ENCODE results near the gene HNF1B. TPM values are rescaled to one million over a fixed set of nuclear protein-coding genes. Genes with fewer than 3 reads are reported as not detected.

The HNF1B gene
- total RNA-seq, 1 experiment from 2014 or later = 2.0 TPM

DNA sequence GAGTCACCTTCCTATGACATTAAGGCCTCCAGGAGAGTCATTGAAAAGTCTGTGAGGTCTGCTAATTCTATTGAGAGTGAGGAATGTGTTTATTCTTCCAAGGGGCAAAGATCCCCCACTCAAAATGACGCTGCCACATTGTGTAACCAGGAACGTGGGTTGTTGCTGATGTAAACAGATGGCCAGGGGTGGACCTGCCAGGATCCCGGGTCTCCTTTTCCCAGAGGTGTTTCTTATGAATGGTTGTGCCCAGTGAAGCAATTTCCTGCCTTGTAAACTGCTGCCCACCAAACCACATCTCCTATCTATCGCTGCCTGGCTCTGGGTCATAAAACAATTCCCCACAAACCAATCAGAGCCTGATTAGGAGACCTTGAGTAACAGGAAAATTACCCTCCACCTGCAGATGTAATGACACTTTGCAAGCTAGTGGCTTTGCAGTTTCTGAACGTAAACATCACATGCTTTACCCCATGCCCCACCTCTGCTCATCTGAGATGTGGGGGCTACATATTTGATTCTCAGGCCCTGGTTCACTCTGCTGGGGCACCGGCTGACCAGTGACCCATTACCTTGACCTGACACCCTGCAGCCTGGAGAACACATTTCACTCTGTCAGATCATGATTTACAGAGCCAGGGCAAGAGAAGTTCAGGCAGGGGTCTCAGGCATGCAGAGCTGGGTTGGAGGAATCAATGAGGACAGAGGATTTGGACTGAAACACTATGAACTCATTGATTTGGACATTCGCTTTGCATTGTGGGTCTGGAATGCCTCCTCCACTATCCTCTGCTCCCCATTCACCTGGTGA lies 68.5 kb downstream of the HNF1B start:
- H3K79me2 ChIP-seq (ENCODE audit: low read length) = no peaks in the 10 kb centered on the region
- H3K4me3 ChIP-seq (ENCODE audit: low read length) = no peak overlapping the region
- H3K36me3 ChIP-seq (ENCODE audit: low read depth, low read length) = no peaks in the 10 kb centered on the region
- no peaks in the 10 kb centered on the region for H3K9me2 ChIP-seq (replicated peaks; ENCODE audit: low read length)
- POLR2A ChIA-PET (ENCODE audit: unreplicated experiment) = no interaction called here
- H3K9me3 ChIP-seq (ENCODE audit: low read length) = no peaks in the 10 kb centered on the region
- no peaks in the 10 kb centered on the region for H3K27me3 ChIP-seq (ENCODE audit: low read length)
- ATAC-seq (no peak), DNase-seq (peak; percentile 3)
- H4K20me1 ChIP-seq (ENCODE audit: low read length) = no peaks in the 10 kb centered on the region
- no TSS peak for BruUV-seq (replicated peaks)
- CTCF ChIA-PET = no interaction called here
- H3K4me1 ChIP-seq (ENCODE audit: insufficient read depth, low read length) = peaks cover 15% of the 10 kb centered on the region
- TF ChIP-seq EZH2phosphoT487 (IDR thresholded peaks at IDR 0.05; ENCODE audit: borderline replicate concordance, low read length) (no peak), CTCF (conservative IDR thresholded peaks at IDR 0.05; ENCODE audit: low read depth, low read length) (no peak), EZH2 (IDR thresholded peaks at IDR 0.05; ENCODE audit: low read length, unreplicated experiment) (no peak)
- H3K27ac ChIP-seq (ENCODE audit: low read length) = no peak overlapping the region
- no peaks in the 10 kb centered on the region for H3F3A ChIP-seq (ENCODE audit: low read length, unreplicated experiment)
- no peak overlapping the region for H3K9ac ChIP-seq (ENCODE audit: low read length)
- no peak overlapping the region for H2AFZ ChIP-seq (ENCODE audit: low read length)
- intact Hi-C loops (cut with micrococcal nuclease) = no loop called here
- no peak overlapping the region for H3K4me2 ChIP-seq (ENCODE audit: low read length)

- CTCF ChIA-PET = no interaction called here
- no peak for DNase-seq
- ATAC-seq = no peak
- Histone ChIP-seq H3K27me3 (ENCODE audit: low read length) (no peaks in the 10 kb centered on the region), H3K9ac (ENCODE audit: low read length) (no peak overlapping the region), H3K4me3 (ENCODE audit: low read length) (no peak overlapping the region), H3K9me3 (ENCODE audit: low read length) (no peaks in the 10 kb centered on the region), H3K79me2 (ENCODE audit: low read length) (no peaks in the 10 kb centered on the region), H3F3A (ENCODE audit: low read length, unreplicated experiment) (no peaks in the 10 kb centered on the region), H3K36me3 (ENCODE audit: low read depth, low read length) (no peaks in the 10 kb centered on the region), H4K20me1 (ENCODE audit: low read length) (no peaks in the 10 kb centered on the region), H3K27ac (ENCODE audit: low read length) (no peak overlapping the region), H3K9me2 (replicated peaks; ENCODE audit: low read length) (no peaks in the 10 kb centered on the region), H3K4me2 (ENCODE audit: low read length) (no peak overlapping the region), H2AFZ (ENCODE audit: low read length) (no peak overlapping the region), H3K4me1 (ENCODE audit: insufficient read depth, low read length) (peaks cover 18% of the 10 kb centered on the region)
- POLR2A ChIA-PET (ENCODE audit: unreplicated experiment) = no interaction called here
- TF ChIP-seq EZH2phosphoT487 (IDR thresholded peaks at IDR 0.05; ENCODE audit: borderline replicate concordance, low read length) = no peak
- no peak for TF ChIP-seq CTCF (conservative IDR thresholded peaks at IDR 0.05; ENCODE audit: low read depth, low read length)
- no peak for TF ChIP-seq EZH2 (IDR thresholded peaks at IDR 0.05; ENCODE audit: low read length, unreplicated experiment)
- intact Hi-C loops (cut with micrococcal nuclease) = no loop called here
- BruUV-seq (replicated peaks) = no TSS peak
These were observed 70.3 kb downstream of the HNF1B start for GRCh38 chr17:37674511-37674910.

GRCh38 chr17:37673386-37673785 lies 71.5 kb downstream of the HNF1B start:
- ChIA-PET CTCF (no interaction called here), POLR2A (ENCODE audit: unreplicated experiment) (no interaction called here)

More at GRCh38 chr17:37673386-37673785, 71.5 kb downstream of the HNF1B start:
- DNase-seq (no peak), ATAC-seq (no peak)
- Histone ChIP-seq H2AFZ (ENCODE audit: low read length) (no peak overlapping the region), H3K4me3 (ENCODE audit: low read length) (no peak overlapping the region), H3F3A (ENCODE audit: low read length, unreplicated experiment) (no peaks in the 10 kb centered on the region), H3K9ac (ENCODE audit: low read length) (no peak overlapping the region), H3K4me2 (ENCODE audit: low read length) (no peak overlapping the region), H3K9me2 (replicated peaks; ENCODE audit: low read length) (no peaks in the 10 kb centered on the region), H3K27me3 (ENCODE audit: low read length) (no peaks in the 10 kb centered on the region), H3K79me2 (ENCODE audit: low read length) (no peaks in the 10 kb centered on the region), H3K27ac (ENCODE audit: low read length) (no peak overlapping the region), H3K36me3 (ENCODE audit: low read depth, low read length) (no peaks in the 10 kb centered on the region), H3K4me1 (ENCODE audit: insufficient read depth, low read length) (peaks cover 18% of the 10 kb centered on the region), H3K9me3 (ENCODE audit: low read length) (no peaks in the 10 kb centered on the region), H4K20me1 (ENCODE audit: low read length) (no peaks in the 10 kb centered on the region)
- no TSS peak for BruUV-seq (replicated peaks)
- no peak for TF ChIP-seq EZH2 (IDR thresholded peaks at IDR 0.05; ENCODE audit: low read length, unreplicated experiment)
- TF ChIP-seq EZH2phosphoT487 (IDR thresholded peaks at IDR 0.05; ENCODE audit: borderline replicate concordance, low read length) = no peak
- no peak for TF ChIP-seq CTCF (conservative IDR thresholded peaks at IDR 0.05; ENCODE audit: low read depth, low read length)
- intact Hi-C loops (cut with micrococcal nuclease) = no loop called here

Measured in PC-3 (cell line).